HG03060 (cell line): Measurements from ENCODE around the gene LAMB3.

Experiments used
- ATAC-seq: cut with Tn5 transposase; IDR thresholded peaks from one replicate; pipeline ENCODE4 v1.9.1; 2021; ENCODE audit warnings: low read depth, moderate number of reproducible peaks; ENCODE audit not compliant: unreplicated experiment

LAMB3 gene

DNA sequence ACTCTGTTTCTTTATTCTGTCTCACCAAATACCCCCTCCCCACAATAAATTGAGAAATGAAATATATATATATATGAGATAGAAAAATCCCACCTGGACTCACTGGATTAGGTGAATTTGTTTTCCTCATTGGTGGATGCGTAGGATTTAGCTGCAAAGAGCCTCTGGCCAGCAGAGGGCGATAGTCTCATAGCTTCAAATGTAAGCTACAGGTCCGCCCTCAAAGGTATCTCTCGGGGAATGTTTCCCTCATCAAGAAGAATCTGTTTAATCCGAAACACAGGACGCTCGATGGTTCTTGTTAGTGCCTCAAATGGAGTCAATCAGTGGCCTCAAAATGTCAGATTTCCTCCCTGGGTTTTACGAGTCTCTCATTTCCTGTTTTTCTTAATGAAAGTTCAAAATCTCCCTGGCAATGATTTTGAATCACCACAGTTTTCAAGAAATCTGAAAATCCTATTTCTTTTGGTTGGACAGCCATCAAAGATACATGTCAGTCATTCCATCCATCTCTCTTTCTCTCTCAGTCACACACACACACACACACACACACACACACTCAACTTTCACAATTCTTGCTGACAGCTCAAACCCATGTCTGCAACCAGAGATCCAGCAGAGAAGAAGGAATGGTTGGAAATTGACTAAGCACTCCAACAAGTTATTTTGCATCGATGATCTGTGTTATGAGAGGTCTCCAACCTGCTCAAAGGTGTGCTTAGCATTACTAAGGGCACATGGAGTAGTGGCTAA is 82.6 kb downstream of the LAMB3 start:
- no peak for ATAC-seq

DNA sequence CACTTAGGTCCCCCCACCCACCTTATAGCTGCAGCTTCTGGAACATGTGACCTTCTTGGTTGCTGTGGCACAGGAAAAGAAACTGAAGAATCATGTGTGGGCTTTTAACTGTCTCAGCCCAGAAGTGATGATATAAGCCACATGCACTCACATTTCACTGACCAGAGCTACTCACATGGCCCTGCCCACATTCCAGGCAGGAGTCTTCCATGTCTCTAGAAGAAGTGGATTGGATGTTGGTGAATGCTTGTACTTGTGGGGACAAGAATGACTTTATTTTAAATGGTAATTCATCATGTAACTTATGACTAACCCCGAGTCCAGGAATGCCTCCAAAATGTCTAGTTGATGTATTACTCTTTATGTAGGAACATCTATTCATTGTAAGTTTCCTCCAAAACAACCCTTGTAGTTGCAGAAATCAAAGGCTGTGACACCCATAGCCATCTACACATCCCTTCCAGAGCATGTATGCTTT is 84.5 kb downstream of the LAMB3 start:
- no peak for ATAC-seq

DNA sequence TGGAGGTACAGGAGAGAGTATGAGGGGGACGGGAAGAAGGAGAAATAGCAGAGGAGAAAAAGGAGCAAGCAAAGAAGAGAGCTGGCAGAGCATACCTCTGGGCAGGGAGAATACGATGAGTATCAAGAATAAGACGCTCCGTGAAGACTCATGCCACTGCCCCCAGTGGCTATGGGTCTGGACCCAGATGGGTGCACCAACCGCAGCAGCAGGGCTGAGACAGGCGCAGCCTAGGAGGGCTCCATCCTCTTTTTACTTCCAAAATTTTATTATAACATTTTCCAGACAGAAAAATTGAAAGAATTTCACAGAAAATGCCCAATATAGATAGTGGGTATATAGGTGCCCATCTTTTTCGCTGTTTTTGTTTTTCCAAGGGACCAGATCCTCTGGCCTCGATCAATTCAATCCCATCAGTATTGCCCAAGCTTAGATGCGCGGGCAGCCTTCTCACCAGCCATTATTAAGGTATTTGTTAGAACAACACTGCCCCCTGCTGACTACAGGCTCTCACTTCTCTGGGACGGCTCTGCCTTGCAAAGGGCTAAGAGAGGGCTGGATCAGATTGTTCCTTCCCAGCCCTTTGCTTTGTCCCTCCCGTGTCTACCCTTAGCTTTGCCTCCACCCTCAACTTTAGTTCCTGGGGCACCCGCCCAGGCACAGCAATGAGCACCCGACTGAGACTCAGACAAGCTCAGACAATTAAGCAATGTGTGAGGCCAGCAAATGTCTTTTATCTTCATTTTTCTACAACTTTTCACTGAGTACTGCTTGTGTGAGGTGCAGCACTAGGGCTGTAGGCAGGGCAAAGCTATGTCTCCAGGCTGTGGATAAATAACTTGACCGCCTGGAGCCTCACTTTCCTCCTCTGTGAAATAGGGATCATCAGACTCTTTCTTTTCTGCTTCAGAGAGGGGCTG is 86.2 kb downstream of the LAMB3 start:
- peak; percentile 57 for ATAC-seq
